Activated CD4-positive, CD25-positive, alpha-beta regulatory T cell treated with anti-CD3 and anti-CD28 coated beads, Interleukin-2, amount 50 U/mL, for 16 hours (primary cell): ENCODE measurements around the gene TSPYL6.
"Not testable (repeated sequence)": the region's sequence is repeated elsewhere in the genome, so short reads cannot be mapped to it uniquely, and the experiment has no call there.

Source experiments
- DNase-seq: peaks from one replicate; pipeline ENCODE4 v3.0.0-alpha.2; 2020; ENCODE audit warnings: low read depth, low spot score

TSPYL6 gene

GRCh38 chr2:54256091-54256694, at the start of gene TSPYL6:
Gene TSPYL6 (minus strand): TSS chr2:54256229. CDS start chr2:54256151, 78 bp downstream.
- DNase-seq = no peak

GRCh38 chr2:54303631-54304030, 47.6 kb upstream of the TSPYL6 start:
- no peak for DNase-seq

GRCh38 chr2:54298514-54298913, 42.5 kb upstream of the TSPYL6 start:
- no peak for DNase-seq

DNA sequence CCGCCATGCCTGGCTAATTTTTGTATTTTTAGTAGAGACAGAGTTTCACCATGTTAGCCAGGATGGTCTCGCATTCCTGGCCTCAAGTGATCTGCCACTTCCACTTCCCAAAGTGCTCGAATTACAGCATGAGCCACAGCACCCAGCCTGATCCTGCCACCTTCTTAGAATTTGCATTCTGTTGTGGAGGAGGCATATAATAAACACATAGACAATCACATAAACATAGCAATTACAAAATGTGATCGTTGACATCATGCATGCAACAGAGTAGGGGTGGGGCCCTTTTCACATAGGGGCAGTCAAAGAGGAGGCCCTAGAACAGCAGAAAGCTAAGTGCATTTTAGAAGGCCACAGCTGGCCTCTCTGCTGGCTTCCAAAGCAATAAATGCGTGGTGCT, 39.9 kb upstream of the TSPYL6 start:
- DNase-seq = no peak

DNA sequence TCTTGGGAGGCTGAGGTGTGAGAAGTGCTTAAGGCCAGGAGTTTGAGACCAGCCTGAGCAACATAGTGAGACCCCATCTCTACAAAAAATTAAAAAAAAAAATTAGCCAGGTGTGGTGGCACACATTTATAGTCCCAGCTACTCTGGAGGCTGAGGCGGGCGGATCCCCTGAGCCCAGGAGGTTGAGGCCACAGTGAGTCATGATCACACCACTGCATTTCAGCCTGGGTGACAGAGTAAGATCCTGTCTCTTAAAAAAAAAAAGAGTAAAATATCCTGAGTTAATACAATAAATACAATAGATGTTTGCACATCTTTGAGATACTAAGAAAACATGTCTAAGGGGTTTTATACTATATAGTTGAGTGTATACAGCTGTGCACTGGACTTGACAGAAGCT, 38.6 kb upstream of the TSPYL6 start:
- DNase-seq = not testable (repeated sequence)

DNA sequence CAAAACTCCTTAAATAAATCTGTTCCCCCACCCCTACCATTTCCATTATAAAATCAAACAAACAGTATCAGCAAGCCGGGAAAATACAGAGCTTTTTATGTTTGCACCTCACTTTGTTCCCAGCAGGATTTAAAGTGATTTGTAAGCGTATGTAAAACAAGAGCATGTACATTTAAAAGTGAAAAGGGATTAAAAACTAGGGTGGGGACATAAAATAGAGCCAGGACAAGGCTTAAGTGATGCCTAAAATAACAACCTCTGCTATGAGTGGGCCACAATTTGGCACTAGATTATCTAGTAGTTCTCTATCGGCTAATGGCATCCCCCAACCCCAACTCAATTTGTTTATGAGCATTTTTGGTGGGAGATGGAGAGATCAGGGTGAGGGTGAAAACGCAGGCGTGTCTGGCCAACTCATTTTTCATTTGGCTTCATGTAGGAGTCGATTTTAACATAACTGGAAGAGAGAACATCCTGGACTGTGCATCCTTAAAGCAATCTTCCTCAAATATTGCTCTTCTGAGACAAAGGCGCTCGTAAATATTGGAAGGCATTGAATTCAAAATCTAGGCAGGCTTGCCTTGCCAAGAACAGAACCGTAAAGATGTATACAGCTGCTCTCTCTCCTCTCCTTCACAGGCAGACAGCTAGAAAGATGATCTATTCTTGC, 34.5 kb upstream of the TSPYL6 start:
- DNase-seq = no peak

DNA sequence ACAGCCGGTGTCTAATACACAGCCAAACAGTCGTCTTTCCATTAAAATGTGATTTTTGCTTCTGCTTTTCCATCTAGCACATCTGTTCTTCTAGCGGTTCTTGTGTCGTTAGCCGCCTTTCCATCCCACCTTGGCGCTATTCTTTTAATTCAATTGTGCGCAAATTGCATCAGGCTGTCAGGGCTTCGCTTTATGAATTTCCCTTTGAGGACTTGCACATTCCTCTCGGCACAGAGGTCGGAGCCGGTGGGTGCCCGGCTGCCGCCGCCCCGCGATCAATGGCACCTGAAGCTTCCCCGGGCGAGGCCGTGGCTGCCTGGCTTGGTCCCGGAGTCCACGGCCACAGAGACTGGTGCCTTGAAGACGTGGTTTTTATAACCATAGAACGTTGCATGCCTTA, 33.9 kb upstream of the TSPYL6 start:
- DNase-seq = no peak

DNA sequence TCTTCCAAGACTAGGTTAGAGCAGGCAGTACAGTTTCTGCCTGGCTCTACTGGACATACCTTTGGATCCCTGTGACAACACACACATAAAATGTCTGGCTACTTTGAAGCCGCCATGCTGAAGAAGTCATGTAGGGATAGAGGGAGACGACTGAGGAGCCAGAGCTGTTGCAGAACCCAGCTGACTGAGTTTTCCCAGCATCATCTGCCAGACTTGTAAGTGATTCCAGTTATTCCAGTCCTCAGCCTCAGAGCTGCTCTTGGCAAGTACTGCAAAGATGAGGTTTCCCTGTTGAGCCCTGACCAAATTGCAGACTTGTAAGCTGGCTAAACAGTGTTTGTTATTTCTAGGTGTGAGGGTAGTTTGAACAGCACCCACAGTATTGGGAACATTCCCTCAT, 31.5 kb upstream of the TSPYL6 start:
- no peak for DNase-seq

DNA sequence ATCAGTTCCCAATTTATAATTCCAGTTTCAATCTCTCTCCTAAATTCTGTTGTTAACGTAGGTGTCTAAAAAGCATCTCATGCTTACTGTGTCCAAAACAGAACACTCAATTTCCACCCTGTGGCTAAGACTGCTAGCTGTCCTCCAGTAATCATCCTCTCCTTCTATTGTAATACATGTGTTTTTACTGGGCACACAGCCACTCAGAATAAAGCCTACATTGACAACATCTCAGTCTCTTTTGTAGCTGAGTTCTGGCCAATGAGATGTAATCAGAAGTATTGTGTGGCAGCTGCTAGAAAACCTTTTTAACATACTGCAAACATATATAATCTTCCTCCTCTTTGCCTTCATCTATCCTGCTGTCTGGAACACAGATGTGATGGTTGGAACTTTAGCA, 29.4 kb upstream of the TSPYL6 start:
- no peak for DNase-seq

- DNase-seq = no peak
Observed at GRCh38 chr2:54284826-54285225, 28.8 kb upstream of the TSPYL6 start.

GRCh38 chr2:54279385-54279784, 23.4 kb upstream of the TSPYL6 start:
- DNase-seq = no peak

- DNase-seq = no peak
Observed at GRCh38 chr2:54275541-54275940, 19.5 kb upstream of the TSPYL6 start.

DNA sequence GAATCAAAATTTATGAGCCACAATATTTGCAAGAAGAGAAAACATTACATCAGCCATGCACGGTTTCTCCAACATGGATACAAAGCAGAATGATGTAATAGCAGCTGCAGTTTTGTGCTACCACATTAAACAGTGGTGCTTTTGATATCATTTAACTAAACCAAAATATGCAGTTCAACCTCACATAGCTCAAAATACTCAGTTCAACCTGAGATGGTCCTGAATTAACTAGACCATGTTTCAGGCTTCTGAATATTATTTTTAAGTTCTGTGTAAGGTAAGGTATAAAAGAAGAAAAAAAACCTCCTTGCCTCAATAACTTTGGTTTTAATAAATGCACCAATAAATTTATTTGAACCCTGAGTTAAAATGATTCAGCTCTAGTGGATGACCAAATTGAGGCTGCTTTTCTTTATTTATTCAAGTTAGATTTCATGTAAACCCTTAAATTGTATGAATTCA, 18.8 kb upstream of the TSPYL6 start:
- no peak for DNase-seq

DNA sequence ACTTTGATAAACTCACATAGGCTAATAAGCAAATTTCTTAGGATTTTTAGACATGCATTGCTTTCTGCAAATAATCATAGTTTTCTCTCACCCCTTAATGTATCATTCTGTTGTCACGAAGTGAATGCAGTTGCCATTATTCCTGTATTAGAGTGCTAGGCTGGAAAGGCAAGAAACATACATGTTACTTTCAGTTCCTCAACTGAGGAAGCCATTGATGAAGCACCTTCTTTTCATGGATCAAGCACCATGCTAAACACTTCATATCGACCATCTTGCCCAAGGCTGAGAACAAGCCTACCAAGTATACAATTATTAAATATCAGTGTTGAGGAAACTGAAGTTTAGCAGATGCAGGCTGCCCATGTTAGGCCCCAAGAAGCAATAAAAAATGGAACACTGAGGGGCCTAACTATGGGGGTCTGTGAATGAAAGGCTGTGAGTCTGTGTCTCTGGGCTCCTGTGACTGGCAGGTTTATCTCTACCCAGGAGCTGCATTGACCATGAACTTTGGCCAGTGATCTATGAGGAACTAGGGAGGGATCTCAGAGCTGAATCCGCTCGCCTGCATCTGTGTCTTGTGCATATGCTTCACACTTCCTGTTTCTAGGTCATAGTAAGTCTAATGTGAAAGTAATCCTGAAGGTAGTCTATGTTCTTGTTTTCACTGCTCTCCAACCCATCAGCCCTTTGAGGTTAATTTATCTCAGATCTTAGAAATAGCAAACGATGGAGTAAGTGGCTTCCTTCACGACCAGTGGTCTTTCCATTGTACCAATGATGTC, 16.0 kb upstream of the TSPYL6 start:
- no peak for DNase-seq

DNA sequence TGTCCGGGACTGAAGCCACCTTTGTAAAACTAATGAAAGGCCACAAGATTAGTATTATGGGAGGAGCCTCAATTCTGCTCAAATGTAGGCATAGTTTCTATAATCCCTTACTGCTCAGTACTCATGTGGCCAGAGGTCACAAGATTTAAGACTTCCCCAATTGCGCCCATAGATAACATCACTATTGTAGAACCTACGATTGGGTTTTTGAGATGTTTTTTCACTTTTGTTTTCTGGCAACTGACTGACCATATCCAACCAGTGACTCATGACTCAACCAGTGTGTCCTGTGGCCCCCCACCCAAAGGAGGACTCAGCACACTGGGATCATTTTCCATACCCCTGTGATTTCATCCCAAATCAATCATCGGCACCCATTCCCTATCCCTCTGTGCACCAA, 15.2 kb upstream of the TSPYL6 start:
- DNase-seq = no peak

DNA sequence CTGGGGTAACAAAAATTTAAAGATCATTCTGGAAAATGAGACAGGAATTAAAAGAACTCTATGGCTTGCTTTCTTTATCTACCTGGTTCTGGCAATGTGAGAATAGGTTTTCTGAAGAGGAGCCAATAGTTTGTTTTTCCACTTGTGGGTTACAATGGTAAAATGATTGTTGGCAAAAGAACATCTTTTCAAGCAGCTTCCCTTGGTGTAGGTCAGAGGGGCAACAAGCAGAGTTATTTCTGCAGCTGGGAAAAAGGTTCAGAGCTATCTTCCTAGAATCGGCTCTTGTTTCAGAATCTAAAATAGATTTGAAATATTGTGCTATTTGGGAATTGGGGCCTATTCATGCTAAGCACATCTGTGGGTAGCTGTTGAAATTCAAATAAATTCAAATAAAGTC, 11.5 kb upstream of the TSPYL6 start:
- no peak for DNase-seq

DNA sequence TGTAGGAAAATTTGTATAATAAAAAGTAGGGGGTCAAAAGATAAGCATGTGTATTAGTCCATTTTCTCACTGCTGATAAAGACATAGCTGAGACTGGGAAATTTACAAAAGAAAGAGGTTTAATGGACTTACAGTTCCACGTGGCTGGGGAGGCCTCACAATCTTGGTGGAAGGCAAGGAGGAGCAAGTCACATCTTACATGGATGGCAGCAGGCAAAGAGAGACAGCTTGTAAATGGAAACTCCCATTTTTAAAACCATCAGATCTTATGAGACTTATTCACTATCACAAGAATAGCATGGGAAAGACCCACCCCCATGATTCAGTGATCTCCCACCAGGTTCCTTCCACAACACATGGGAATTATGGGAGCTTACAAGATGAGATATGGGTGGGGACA, 9.1 kb upstream of the TSPYL6 start:
- DNase-seq = not testable (repeated sequence)

- DNase-seq = no peak
Observed at GRCh38 chr2:54262015-54262765, 6.2 kb upstream of the TSPYL6 start.

DNA sequence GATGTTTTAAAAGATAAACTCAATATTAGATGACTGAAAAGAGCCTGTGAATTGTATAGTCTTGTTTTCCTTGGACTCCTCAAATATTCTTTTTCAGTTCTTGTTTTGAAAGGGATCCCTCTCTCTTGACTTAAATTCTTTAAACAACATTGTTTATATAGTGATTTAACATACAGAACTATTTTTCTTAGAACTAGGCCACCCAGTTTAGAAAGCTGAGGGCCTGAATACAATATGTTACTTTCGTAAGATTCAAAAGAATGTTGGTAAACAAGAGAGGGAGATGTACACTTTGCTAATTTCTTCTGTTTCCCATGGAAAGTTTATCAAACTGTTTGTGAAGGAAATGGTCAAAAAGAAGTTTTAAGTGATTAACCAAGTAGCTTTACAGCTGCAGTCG, 5.5 kb upstream of the TSPYL6 start:
- no peak for DNase-seq

DNA sequence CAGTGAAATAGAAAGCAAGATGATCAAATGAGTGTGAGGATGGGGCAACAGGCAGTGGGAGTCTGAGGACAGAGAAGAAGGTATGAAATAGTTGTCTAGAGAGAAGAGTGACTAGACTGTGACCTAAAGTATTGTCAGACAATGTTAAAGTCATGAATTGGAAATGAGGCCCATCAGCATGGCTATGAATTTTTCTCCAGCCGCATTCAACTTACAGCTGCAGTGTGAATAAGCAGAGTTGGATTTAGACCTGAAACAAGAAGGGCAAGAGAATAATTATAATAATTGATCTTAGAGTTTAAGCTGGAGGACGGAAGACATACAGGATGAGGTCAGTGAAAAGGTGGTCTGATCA, 4.2 kb upstream of the TSPYL6 start:
- DNase-seq = no peak

DNA sequence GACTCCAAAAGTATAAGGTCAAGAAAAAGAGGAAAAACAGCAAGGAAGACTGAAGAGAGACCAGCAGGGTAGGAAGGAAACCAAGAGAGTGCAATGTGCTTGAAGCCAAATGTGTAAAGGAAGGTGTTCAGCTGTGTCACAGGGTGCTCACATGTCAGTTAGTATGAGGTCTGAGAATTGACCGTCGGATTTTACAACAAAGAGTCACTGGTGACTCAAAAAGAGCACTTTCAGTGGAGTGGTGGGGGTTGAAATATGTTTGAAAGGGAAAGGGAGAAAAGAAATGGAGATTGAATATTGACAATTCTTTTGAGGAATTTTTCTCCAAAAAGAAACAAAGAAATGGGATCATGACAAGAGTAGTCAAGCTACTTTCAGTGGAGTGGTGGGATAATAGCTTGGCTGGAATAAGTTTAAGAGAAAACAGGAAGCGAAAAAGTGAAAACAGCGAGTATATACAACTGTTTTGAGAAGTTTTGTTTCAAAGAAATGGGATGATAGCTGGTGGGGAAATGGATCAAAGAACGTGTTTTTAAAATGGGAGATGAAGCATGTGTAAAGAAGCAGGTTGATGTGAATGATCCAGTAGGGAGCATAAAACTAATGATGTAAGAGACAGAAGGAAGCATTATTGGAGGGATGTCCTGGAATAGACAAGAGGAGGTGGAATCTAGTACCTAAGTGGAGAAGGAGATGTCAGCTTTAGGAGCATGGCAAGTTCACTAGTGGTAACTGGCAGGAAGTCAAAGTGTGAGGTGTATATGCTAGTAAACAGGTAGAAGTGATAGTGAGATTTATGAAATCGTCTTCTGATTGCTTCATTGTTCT, 3.6 kb upstream of the TSPYL6 start:
- no peak for DNase-seq
